Ishikawa (cell line): ENCODE data around the gene STAT4.

Experiments
- CREB1 ChIP-seq: IDR thresholded peaks from 2 replicates; pipeline ENCODE4 v1.6.1; 2012; ENCODE audit warnings: low read depth
- EGR1 ChIP-seq: IDR thresholded peaks from 2 replicates; pipeline ENCODE4 v1.6.1; 2012
- EP300 ChIP-seq: IDR thresholded peaks from 2 replicates; pipeline ENCODE4 v1.6.1; 2012; ENCODE audit warnings: borderline replicate concordance
- FOXM1 ChIP-seq: IDR thresholded peaks from 2 replicates; pipeline ENCODE4 v1.6.1; 2012; ENCODE audit warnings: low read depth, borderline replicate concordance
- RAD21 ChIP-seq: IDR thresholded peaks from 2 replicates; pipeline ENCODE4 v1.6.1; 2012; ENCODE audit warnings: low read depth
- TAF1 ChIP-seq: IDR thresholded peaks from 2 replicates; pipeline ENCODE4 v1.6.1; 2012; ENCODE audit warnings: low read depth, mild to moderate bottlenecking
- USF1 ChIP-seq: IDR thresholded peaks from 2 replicates; pipeline ENCODE4 v1.6.1; 2012
- ZBTB7A ChIP-seq: IDR thresholded peaks from 2 replicates; pipeline ENCODE4 v1.6.1; 2012; ENCODE audit warnings: low read depth
- TF ChIP-seq, protein P1 (sequence below): IDR thresholded peaks from 2 replicates; pipeline ENCODE4 v1.6.1; 2012; ENCODE audit warnings: low read depth, mild to moderate bottlenecking
- TF ChIP-seq, protein P2 (sequence below): IDR thresholded peaks from 2 replicates; pipeline ENCODE4 v1.6.1; 2012

DNA sequence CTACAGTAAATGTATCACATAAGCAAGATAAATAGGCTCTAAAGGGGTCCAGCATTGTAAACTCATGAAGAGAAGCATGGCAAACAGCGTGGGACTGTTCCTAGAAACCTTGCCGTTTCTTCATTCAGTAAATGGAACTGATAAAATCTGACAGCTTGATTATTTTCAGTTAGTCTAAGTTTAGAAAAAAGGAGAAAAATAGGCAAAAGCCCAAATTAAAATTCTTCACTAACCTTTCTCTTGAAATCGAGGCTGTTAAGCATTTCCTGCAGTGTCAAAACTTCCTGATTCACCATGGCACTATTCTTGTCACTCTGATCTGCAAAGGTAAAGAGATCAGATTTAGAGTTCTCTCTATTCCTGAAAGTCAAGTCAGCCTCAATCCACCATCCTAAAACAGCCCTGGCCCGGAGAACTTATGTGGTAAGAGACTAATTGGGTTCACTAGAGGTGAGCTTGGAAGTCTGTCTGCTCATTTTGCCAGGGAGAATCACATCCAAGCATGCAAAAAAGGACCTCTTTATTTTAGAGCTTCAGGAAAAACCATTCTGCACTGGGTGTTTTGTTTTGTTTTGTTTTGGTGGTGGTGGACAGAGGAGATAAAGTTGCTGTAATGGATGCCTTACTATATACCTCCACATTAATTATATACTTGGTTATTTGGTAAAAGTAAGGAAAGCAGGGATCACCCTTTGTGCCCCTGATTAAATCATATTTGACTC is 84.4 kb downstream of the STAT4 start:
- TF ChIP-seq EP300 (no peak), USF1 (no peak), RAD21 (no peak), FOXM1 (no peak), ZBTB7A (no peak), TAF1 (no peak), EGR1 (no peak), CREB1 (no peak)
- TF ChIP-seq, protein P1, sequence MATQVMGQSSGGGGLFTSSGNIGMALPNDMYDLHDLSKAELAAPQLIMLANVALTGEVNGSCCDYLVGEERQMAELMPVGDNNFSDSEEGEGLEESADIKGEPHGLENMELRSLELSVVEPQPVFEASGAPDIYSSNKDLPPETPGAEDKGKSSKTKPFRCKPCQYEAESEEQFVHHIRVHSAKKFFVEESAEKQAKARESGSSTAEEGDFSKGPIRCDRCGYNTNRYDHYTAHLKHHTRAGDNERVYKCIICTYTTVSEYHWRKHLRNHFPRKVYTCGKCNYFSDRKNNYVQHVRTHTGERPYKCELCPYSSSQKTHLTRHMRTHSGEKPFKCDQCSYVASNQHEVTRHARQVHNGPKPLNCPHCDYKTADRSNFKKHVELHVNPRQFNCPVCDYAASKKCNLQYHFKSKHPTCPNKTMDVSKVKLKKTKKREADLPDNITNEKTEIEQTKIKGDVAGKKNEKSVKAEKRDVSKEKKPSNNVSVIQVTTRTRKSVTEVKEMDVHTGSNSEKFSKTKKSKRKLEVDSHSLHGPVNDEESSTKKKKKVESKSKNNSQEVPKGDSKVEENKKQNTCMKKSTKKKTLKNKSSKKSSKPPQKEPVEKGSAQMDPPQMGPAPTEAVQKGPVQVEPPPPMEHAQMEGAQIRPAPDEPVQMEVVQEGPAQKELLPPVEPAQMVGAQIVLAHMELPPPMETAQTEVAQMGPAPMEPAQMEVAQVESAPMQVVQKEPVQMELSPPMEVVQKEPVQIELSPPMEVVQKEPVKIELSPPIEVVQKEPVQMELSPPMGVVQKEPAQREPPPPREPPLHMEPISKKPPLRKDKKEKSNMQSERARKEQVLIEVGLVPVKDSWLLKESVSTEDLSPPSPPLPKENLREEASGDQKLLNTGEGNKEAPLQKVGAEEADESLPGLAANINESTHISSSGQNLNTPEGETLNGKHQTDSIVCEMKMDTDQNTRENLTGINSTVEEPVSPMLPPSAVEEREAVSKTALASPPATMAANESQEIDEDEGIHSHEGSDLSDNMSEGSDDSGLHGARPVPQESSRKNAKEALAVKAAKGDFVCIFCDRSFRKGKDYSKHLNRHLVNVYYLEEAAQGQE, result no peak
- TF ChIP-seq, protein P2, sequence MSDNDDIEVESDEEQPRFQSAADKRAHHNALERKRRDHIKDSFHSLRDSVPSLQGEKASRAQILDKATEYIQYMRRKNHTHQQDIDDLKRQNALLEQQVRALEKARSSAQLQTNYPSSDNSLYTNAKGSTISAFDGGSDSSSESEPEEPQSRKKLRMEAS, result no peak
